ENCODE results near the gene KDR.

DNA sequence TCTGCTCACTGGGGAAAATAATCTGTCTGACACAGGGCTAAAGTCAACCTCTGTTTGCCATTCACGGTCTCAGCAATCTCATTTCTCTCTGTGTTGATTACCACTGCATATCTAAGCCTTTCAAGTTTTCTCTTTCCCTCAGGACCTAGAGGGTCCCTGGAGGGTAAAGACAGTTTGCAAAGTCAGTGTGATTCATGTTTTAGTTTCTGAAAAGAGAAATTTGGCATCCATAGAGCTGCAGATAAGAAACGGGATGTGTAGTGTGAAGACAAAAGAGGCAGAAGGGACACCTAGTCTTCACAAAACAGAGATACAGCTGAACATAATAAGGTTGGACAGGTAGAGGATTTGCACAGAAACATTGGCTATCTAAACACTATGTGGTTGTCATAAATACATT is 34.5 kb upstream of the KDR start:
- TF ChIP-seq CTCF (IDR thresholded peaks at IDR 0.05) (no peak), EZH2 (IDR thresholded peaks at IDR 0.05) (no peak), EZH2phosphoT487 (IDR thresholded peaks at IDR 0.05) (no peak)

Measured in neural progenitor cell (in vitro differentiated cells).